KOPT-K1 (cell line): ENCODE data around the gene TIMM50.

Experiments used
- H3K27ac ChIP-seq: fragments of 200-600 bp; sonication (generic); 2 replicates; pipeline ENCODE4 v1.5.1; 2016; ENCODE audit warnings: antibody characterized with exemption, mild to moderate bottlenecking, low read depth, low read length; ENCODE audit not compliant: poor library complexity, severe bottlenecking
- H3K36me3 ChIP-seq: fragments of 200-600 bp; sonication (generic); 2 replicates; pipeline ENCODE4 v1.5.1; 2017; ENCODE audit warnings: antibody characterized with exemption, mild to moderate bottlenecking, low read length, moderate library complexity; ENCODE audit not compliant: insufficient read depth
- H3K9me3 ChIP-seq: fragments of 200-600 bp; sonication (generic); 2 replicates; pipeline ENCODE4 v1.5.1; 2017; ENCODE audit warnings: antibody characterized with exemption, low read length, mild to moderate bottlenecking; ENCODE audit not compliant: insufficient read depth, poor library complexity, severe bottlenecking

The TIMM50 gene

DNA sequence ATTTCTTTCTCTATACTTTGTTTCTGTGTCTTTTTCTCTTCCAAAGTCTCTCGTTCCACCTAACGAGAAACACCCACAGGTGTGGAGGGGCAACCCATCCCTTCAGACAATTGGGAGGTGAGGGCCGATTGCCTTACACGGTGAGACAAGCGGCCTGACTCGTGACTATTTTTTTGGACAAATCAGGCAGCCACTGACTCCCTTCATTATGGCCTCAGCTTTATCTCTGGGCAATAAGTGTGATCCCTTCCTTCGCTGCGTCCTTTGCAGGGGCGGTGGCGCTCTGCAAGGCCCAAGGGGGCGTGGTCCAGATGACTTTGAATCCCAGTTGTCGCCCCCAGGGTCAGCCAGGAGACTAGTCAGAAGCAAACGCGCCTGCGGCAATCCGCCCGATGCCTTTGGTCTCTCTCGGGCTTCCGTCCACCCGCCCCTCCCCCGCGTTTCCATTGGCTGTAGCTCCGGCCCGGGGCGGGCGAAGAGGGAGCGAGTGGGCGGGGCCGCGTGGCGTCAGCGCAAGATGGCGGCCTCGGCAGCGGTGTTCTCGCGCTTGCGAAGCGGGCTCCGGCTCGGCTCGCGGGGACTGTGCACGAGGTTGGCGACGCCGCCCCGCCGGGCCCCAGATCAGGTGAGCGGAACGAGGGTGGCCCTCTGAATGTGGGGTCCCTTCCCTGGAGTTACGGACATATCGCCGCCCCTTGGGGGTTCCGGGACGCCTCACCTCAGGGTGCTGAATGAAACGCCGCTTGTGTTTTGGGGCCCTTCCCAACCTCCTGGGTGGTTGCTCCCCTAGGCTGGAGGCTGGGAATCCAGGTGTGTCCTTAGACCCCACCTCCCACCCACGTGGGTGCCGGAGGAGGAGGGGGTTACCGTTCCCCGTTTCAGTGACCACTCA is at the start of gene TIMM50:
TSS of gene TIMM50 (plus strand) at position 502 of the 892 bp plus-strand sequence. CDS start at position 518, 16 bp downstream.
- H3K9me3 ChIP-seq: no peaks in the 10 kb centered on the region
- H3K27ac ChIP-seq: peak within 1 kb of the TSS; percentile 80
- H3K36me3 ChIP-seq: peaks cover 45% of the 10 kb centered on the region

DNA sequence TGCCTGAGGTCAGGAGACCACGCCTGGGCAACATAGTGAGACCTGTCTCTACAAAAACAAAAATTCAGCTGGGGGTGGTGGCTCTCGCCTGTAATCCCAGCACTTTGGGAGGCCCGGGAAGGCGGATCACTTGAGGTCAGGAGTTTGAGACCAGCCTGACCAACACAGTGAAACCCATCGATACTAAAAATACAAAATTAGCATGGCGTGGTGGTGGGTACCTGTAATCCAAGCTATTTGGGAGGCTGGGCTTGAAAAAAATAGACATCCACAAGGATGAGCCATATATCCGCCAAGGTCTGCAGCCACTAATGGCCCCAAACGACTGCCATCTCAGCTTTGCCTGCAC is 48.0 kb upstream of the TIMM50 start:
- Histone ChIP-seq H3K9me3 (no peaks in the 10 kb centered on the region), H3K36me3 (peaks cover 42% of the 10 kb centered on the region), H3K27ac (no peak overlapping the region)

DNA sequence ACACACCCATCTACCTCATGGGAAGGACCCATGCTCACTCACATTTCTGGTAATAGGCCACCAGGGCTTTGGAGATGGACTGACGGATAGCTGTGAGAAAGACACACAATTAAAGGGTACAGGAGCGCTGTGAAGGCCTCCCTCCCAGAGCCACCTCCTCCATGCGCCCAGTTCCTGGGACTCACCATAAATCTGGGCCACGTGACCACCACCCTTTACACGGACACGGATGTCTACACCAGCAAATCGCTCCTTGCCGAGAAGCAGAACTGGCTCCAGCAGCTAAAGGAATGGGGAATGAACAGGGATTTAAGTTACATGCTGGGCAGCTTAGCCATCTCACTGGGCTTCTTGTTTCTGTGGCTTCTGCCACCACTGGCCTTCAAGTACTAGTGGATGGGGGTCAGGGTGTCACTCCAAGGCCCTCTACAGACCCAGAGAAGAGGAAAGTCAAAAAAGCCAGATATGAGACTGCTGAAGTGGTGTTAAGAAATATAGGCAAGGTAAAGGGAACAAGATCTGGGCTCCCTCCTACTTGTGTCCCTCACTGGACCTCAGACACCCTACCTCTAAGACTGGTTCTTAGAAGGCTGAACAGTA is 47.1 kb upstream of the TIMM50 start:
- H3K9me3 ChIP-seq: no peaks in the 10 kb centered on the region
- H3K36me3 ChIP-seq: peaks cover 42% of the 10 kb centered on the region
- peak overlapping the region; percentile 90 for H3K27ac ChIP-seq

DNA sequence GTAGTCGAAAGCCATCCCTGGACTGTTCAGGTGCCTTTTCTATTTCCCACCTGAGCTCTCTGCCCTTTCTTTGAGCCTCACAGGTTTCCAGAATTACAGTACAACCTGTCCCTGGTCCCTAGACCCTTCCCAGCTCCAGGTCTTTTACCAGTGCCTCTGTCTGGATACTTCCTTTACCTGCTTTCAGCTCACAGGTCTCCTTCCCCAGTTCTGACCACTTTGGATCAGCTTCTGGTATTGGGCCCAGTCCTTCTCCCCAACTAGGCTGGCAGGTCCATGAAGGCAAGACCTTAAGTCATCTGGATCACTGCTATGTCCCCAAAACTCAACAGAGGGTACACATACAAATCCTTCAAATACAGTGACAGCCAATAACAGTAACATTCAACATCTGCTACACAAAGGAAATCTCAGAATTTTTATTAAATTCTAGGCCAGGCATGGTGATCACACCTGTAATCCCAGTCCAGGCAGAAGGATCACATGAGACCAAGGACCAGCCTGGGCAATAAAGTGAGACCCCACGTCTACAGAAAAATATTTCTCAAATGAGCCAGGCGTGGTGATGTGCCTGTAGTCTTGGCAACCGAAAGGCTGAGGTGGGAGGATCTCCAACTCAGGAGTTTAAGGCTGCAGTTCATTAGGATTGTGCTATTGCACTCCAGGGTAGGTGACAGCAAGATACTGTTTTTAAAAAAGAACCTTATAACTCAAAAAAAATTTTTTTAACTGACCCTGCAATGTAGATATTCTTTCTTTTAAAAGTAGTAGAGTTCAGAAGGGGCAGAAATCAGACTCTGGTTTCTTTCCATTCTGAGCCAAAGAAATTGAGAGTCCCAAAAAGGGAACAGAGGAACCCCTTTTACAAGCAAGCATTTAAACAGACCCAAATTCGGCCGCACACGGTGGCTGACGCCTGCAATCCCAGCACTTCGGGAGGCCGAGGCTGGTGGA is 46.2 kb upstream of the TIMM50 start:
- Histone ChIP-seq H3K9me3 (no peaks in the 10 kb centered on the region), H3K27ac (peak overlapping the region; percentile 90), H3K36me3 (peaks cover 42% of the 10 kb centered on the region)

DNA sequence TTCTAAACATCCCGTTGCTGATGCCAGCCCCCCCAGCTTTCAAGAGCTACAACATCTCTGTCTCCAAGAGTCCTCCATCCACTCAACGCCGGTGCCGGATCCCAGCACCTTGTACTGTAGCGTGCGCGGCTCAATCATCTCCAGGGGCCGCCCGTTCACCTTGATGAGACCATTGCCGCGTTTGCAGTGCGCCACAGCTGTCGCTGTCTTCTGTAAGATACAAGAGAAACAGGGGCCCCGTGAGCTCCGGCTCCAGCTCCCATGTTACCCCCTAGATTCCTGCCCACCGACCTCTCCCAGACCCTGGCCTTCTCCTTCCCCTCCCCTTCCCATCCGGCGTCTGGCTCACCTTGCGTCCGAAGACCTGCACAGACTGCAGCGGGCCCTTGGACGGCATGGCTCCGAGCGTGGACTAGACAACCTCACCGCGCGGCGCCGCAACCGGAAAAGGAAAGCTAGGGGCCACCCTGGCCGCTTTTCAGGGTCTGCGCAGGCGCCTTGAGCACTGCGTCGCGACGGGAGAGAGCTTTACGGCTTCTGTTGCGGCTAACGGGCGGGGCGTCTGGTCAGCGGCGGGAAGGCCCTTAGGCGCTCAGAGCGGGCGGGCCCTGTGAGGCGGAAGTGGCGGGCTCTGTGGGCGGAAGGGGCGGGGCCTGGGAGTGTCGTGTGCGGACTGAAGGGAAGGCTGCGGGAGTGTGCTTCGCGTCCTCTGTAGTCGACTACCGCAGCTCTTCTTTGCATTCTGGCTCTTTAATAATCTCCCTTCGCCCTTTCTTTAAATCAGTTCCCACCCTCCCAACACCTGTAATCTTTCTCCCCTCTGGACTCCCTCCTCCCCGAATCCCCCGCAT is 44.9 kb upstream of the TIMM50 start, which contains the start of gene RPS16:
TSS of gene RPS16 (minus strand) at position 451 of the 851 bp plus-strand sequence. CDS start at position 397, 54 bp downstream.
- H3K9me3 ChIP-seq: no peaks in the 10 kb centered on the region
- H3K27ac ChIP-seq: peak within 1 kb of the TSS; percentile 90
- H3K36me3 ChIP-seq: peaks cover 40% of the 10 kb centered on the region

DNA sequence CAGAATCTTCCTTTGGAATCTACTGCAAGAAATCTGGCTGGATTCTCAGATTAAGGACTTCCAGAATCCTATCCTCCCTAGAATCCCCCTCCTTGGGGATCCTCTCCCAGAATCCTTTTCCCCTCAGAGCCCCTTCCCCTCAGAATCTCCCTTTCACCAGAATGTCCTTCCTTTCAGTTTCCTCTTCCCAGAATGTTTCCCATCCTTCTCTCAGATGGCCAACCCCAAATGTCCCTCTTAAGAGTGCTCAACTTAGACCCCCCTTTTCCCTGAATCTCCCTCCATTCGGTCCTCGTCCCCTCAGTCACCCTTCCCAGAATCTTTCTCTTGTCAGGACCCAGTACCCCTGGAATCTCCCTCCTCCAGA is 44.3 kb upstream of the TIMM50 start:
- H3K27ac ChIP-seq: peak overlapping the region; percentile 90
- no peaks in the 10 kb centered on the region for H3K9me3 ChIP-seq
- peaks cover 34% of the 10 kb centered on the region for H3K36me3 ChIP-seq

DNA sequence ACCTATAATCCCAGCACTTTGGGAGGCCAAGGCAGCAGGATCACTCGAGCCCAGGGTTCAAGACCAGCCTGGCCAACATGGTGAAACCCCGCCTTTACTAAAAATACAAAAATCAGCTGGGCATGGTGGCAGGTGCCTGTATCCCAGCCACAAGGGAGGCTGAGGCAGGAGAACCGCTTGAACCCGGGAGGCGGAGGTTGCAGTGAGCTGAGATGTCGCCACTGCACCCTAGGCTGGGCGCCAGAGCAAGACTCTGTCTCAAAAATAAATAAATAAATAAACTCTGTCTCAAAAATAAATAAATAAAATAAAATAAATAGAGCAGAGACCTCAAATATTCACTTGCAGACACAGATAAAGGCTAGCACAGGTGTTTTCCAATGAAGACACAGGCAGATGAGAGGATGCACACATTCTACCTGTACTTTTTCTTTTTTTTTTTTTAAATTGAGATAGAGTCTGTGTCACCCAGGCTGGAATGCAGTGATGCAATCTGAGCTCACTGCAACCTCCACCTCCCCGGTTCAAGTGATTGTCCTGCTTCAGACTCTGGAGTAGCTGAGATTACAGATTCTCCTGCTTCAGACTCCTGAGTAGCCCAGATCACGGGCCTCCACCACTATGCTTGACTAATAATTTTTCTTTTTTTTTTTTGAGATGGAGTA is 42.2 kb upstream of the TIMM50 start:
- H3K36me3 ChIP-seq: peaks cover 16% of the 10 kb centered on the region
- H3K9me3 ChIP-seq: no peaks in the 10 kb centered on the region
- no peak overlapping the region for H3K27ac ChIP-seq

DNA sequence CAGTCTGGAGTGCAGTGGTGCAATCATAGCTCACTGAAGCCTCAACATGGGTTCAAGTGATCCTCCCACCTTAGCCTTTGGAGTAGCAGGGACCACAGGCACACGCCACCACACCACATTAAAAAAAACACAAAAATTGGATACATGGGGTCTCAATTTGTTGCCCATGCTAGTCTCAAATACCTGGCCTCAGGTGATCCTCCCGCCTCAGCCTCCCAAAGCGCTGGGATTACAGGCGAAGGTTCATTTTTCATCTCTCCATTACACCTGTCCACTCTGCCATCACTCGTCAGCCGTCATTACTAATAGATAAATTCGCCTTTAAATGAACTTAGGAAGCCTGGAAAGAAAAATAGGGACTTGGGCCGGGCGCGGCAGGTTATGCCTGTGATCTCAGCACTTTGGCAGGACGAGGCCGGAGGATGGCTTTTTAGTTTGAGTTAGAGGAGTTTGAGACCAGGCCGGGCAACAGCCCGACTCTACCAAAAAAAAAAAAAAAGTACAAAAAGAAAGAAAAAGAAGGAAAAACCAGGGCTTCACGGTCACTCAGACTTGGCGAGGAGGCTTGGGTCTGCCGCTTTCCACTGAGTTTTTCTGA is 35.9 kb upstream of the TIMM50 start:
- peak overlapping the region; percentile 84 for H3K27ac ChIP-seq
- H3K36me3 ChIP-seq: peaks cover 23% of the 10 kb centered on the region

DNA sequence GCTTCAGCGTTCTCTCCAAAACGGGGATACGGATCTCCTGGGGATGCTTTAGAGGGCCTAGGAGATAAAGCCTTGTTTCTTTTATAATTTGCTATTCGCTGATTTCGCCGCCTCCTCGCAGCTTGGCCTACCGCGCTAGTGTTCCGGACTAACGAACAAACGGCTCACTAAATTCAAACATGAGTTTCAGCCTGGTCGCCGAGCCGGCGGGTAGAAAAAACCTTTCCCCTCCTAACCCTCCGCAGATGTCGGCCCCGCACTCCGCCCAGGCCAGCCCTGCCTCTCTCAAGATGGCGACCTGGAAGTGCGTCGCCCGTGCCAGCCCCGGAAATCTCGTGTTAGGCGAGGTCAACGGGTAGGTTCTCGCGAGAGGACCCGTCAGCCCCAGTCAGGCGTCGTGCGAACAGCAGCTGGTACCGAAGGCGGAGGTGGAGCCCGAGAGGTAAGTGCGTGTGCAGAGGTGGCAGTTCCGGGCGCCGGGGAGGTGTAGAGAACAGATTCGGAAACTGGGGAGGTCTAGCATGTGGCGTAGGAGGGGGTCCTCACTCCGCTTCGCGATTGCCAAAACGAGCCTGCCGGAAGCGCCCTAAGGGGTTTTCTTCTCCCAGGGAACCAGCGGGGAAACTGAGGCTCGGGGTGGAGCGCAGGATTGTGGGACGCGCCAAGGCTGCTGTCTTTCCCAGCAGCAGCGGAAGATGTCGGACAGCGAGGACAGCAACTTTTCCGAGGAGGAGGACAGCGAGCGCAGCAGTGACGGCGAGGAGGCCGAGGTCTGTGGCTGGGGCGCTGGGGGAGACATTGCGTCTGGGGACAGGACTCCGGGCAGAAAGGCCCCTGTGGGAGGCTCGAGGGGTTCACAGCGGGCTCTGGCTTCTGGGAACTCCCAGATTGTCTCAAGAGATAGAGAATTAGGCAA is 35.2 kb upstream of the TIMM50 start, which contains the start of gene SUPT5H:
TSS of gene SUPT5H (plus strand) at position 387 of the 916 bp plus-strand sequence. CDS start at position 696, 309 bp downstream.
- H3K9me3 ChIP-seq: no peaks in the 10 kb centered on the region
- peak within 1 kb of the TSS; percentile 84 for H3K27ac ChIP-seq
- H3K36me3 ChIP-seq: peaks cover 23% of the 10 kb centered on the region

More for the DNA sequence above, 35.9 kb upstream of the TIMM50 start:
- no peaks in the 10 kb centered on the region for H3K9me3 ChIP-seq

DNA sequence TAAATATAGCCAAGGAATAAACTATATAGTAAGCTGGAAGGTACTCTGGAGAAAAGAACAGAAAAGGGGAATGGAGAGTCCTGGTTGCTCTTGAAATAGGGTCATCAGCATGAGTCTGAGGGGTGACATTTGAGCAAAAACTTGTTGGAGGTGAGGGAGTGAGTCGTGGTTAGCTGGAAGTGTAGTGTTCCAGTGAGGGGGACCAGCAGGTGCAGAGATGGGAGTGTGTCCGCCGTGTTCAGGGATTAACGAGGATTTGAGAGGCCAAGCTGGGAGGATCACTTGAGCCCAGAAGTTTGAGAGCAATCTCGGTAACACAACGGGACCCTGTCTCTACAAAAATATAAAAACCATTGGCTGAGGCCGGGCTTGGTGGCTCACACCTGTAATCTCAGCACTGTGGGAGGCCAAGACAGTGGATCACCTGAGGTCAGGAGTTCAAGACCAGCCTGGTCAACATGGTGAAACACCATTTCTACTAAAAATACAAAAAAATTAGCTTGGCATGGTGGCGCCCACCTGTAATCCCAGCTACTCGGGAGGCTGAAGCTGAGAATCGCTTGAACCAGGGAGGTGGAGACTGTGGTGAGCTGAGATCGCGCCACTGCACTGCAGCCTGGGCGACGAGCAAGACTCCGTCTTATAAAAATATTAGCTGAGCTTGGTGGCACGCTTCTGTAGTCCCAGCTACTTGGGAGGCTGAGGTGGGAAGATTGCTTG is 34.1 kb upstream of the TIMM50 start:
- Histone ChIP-seq H3K9me3 (no peaks in the 10 kb centered on the region), H3K36me3 (peaks cover 28% of the 10 kb centered on the region), H3K27ac (peak overlapping the region; percentile 84)

DNA sequence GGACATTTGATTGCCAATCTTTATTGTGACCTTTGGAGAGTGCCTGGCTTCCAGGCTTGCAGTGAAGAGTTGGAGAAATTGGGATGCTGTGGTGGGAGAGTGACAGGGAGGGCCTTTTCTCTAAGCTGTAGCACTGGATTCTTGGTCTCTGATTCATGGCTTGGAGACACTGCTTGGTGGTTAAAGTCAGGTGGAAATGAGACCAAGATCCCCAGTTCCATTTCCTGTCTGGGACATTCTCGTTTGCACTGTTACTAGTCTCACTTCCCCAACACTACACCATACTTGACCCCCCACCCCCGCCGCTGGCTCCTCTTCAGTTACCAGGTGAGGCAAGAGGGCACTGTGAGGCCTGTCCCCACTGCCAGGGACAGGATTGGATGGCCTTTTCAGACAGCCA is 32.4 kb upstream of the TIMM50 start:
- H3K36me3 ChIP-seq: peaks cover 45% of the 10 kb centered on the region
- no peak overlapping the region for H3K27ac ChIP-seq
- no peaks in the 10 kb centered on the region for H3K9me3 ChIP-seq

DNA sequence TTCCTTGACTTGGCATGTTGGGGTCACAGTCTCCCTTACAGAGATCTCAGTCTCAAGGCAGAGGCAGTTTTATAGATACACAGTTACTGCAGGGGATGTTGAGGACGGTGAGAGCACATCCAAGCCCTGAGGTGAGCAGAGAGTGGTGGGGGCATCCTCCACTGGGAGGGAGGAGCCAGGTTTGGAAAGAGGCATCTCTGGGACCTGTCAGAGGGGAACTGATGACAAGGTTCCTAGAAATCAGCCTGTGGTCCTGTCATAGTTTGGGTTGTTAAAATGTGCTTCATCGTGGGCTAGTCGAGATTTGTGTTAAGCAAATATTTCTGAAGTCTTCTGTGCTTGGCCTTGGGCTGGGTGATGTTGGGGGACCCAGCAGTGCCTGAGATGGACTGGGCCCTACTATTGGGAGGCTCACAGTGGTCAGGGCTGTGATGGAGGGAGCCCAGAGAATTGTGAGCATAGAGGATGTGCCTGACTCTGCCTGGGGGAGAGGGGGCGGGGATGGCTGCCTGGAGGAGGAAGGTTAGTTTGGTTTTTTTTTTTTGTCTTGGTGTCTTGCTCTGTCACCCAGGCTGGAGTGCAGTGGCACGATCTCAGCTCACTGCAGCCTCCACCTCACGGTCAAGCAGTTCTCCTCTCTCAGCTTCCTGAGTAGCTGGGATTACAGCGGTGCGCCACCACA is 31.4 kb upstream of the TIMM50 start:
- Histone ChIP-seq H3K27ac (no peak overlapping the region), H3K36me3 (peaks cover 55% of the 10 kb centered on the region), H3K9me3 (no peaks in the 10 kb centered on the region)
